H9 (cell line): ENCODE measurements around the gene FAM98C. TPM values are rescaled to one million over a fixed set of nuclear protein-coding genes. Genes with fewer than 3 reads are reported as not detected.
"Not testable (repeated sequence)": the region's sequence is repeated elsewhere in the genome, so short reads cannot be mapped to it uniquely, and the experiment has no call there.

Source experiments
- DNase-seq: peaks from one replicate; pipeline ENCODE4 v3.0.0-alpha.2; 2017
- H2AFZ ChIP-seq: one replicate; pipeline ENCODE4 v1.6.1; 2013; ENCODE audit warnings: mild to moderate bottlenecking, low read length, control low read depth, moderate library complexity
- H2AK5ac ChIP-seq: 2 replicates; pipeline ENCODE4 v1.6.1; 2013; ENCODE audit warnings: low read length, control low read depth, mixed read lengths; ENCODE audit not compliant: insufficient read length
- H2BK120ac ChIP-seq: one replicate; pipeline ENCODE4 v1.6.1; 2013; ENCODE audit warnings: low read depth, mild to moderate bottlenecking, low read length, control low read depth, inconsistent platforms; ENCODE audit not compliant: poor library complexity, severe bottlenecking
- H2BK12ac ChIP-seq: 2 replicates; pipeline ENCODE4 v1.6.1; 2013; ENCODE audit warnings: low read length, control low read depth, mixed read lengths, low read depth; ENCODE audit not compliant: insufficient read length
- H2BK15ac ChIP-seq: 2 replicates; pipeline ENCODE4 v1.6.1; 2013; ENCODE audit warnings: low read depth, low read length, control low read depth
- H2BK20ac ChIP-seq: one replicate; pipeline ENCODE4 v1.6.1; 2013; ENCODE audit warnings: low read depth, mild to moderate bottlenecking, low read length, control low read depth, inconsistent platforms; ENCODE audit not compliant: poor library complexity, severe bottlenecking
- H2BK5ac ChIP-seq: 2 replicates; pipeline ENCODE4 v1.6.1; 2013; ENCODE audit warnings: low read length, control low read depth, mixed read lengths; ENCODE audit not compliant: insufficient read length
- H3K14ac ChIP-seq: 2 replicates; pipeline ENCODE4 v1.6.1; 2013; ENCODE audit warnings: low read length, control low read depth; ENCODE audit not compliant: insufficient read depth
- H3K18ac ChIP-seq: 2 replicates; pipeline ENCODE4 v1.6.1; 2013; ENCODE audit warnings: low read depth, mild to moderate bottlenecking, mixed read lengths, low read length, control low read depth; ENCODE audit not compliant: insufficient read length
- H3K23ac ChIP-seq: 2 replicates; pipeline ENCODE4 v1.6.1; 2013; ENCODE audit warnings: low read length, control low read depth, mixed read lengths, low read depth; ENCODE audit not compliant: insufficient read length
- H3K23me2 ChIP-seq: 2 replicates; pipeline ENCODE4 v1.6.1; 2013; ENCODE audit warnings: low read depth, mild to moderate bottlenecking, mixed read lengths, low read length, control low read depth; ENCODE audit not compliant: insufficient read length, poor library complexity, severe bottlenecking
- H3K27ac ChIP-seq: 2 replicates; pipeline ENCODE4 v1.5.1; 2013; ENCODE audit warnings: low read length, control low read depth, mixed read lengths, low read depth; ENCODE audit not compliant: insufficient read length
- H3K27me3 ChIP-seq: 2 replicates; pipeline ENCODE4 v1.6.1; 2013; ENCODE audit warnings: low read length, control low read depth, inconsistent platforms; ENCODE audit not compliant: insufficient read depth
- H3K4ac ChIP-seq: 2 replicates; pipeline ENCODE4 v1.6.1; 2013; ENCODE audit warnings: low read depth, mild to moderate bottlenecking, control low read depth, inconsistent platforms, low read length, moderate library complexity
- H3K4me1 ChIP-seq: 2 replicates; pipeline ENCODE4 v1.6.1; 2013; ENCODE audit warnings: low read length, control low read depth, inconsistent platforms; ENCODE audit not compliant: insufficient read depth
- H3K4me2 ChIP-seq: 2 replicates; pipeline ENCODE4 v1.6.1; 2013; ENCODE audit warnings: low read length, control low read depth, mixed read lengths; ENCODE audit not compliant: insufficient read length, insufficient read depth
- H3K56ac ChIP-seq: 2 replicates; pipeline ENCODE4 v1.6.1; 2013; ENCODE audit warnings: low read depth, mild to moderate bottlenecking, mixed read lengths, low read length, control low read depth; ENCODE audit not compliant: insufficient read length
- H3K79me1 ChIP-seq: 2 replicates; pipeline ENCODE4 v1.6.1; 2013; ENCODE audit warnings: low read depth, mild to moderate bottlenecking, moderate library complexity, low read length, control low read depth, inconsistent platforms; ENCODE audit not compliant: insufficient read depth, poor library complexity, severe bottlenecking
- H3K79me2 ChIP-seq: 2 replicates; pipeline ENCODE4 v1.6.1; 2013; ENCODE audit warnings: low read length, control low read depth, inconsistent platforms; ENCODE audit not compliant: insufficient read depth
- H3K9ac ChIP-seq: 2 replicates; pipeline ENCODE4 v1.6.1; 2013; ENCODE audit warnings: low read length, control low read depth, mixed read lengths; ENCODE audit not compliant: insufficient read length; ENCODE audit errors: extremely low read depth
- H3K9me3 ChIP-seq: one replicate; pipeline ENCODE4 v1.6.1; 2013; ENCODE audit warnings: low read depth, low read length, inconsistent platforms; ENCODE audit not compliant: control insufficient read depth
- H3T11ph ChIP-seq: one replicate; pipeline ENCODE4 v1.6.1; 2013; ENCODE audit warnings: mild to moderate bottlenecking, low read length, control low read depth, inconsistent platforms
- H4K20me1 ChIP-seq: one replicate; pipeline ENCODE4 v1.6.1; 2013; ENCODE audit not compliant: control insufficient read depth, insufficient read length, insufficient read depth
- H4K5ac ChIP-seq: 2 replicates; pipeline ENCODE4 v1.6.1; 2013; ENCODE audit warnings: low read depth, mild to moderate bottlenecking, mixed read lengths, low read length, control low read depth; ENCODE audit not compliant: insufficient read length
- H4K8ac ChIP-seq: replicated peaks from 2 replicates; pipeline ENCODE4 v1.6.1; 2013; ENCODE audit warnings: low read length, control low read depth, mixed read lengths, low read depth; ENCODE audit not compliant: insufficient read length
- H4K91ac ChIP-seq: 2 replicates; pipeline ENCODE4 v1.6.1; 2013; ENCODE audit warnings: low read depth, mild to moderate bottlenecking, moderate library complexity, mixed read lengths, low read length, control low read depth; ENCODE audit not compliant: insufficient read length
- H3K27ac Mint-ChIP-seq, 3 experiments: 2 replicates in 2 of 3; 3 replicates in 1 of 3; pipeline ENCODE4 v1.8.0; 2020 to 2021; ENCODE audit warnings: mixed read lengths in 3 of 3, mild to moderate bottlenecking in 1 of 3, moderate library complexity in 1 of 3
- H3K27me3 Mint-ChIP-seq: 2 replicates; pipeline ENCODE4 v1.8.0; 2021; ENCODE audit warnings: low read depth, mild to moderate bottlenecking, moderate library complexity, mixed read lengths
- H3K36me3 Mint-ChIP-seq, 3 experiments: 2 replicates in 2 of 3; 3 replicates in 1 of 3; pipeline ENCODE4 v1.8.0; 2020 to 2021; ENCODE audit warnings: low read depth in 3 of 3, mixed read lengths in 3 of 3; ENCODE audit not compliant: insufficient read depth in 1 of 3
- H3K4me1 Mint-ChIP-seq, 2 experiments: 2 replicates each; pipeline ENCODE4 v1.8.0; 2020; ENCODE audit warnings: mixed read lengths in 2 of 2
- H3K4me3 Mint-ChIP-seq, 2 experiments: 2 replicates in 1 of 2; 3 replicates in 1 of 2; pipeline ENCODE4 v1.8.0; 2020 to 2021; ENCODE audit warnings: mild to moderate bottlenecking in 2 of 2, mixed read lengths in 2 of 2, moderate library complexity in 1 of 2
- H3K9me3 Mint-ChIP-seq, 2 experiments: 2 replicates in 1 of 2; 3 replicates in 1 of 2; pipeline ENCODE4 v1.8.0; 2020; ENCODE audit warnings: mild to moderate bottlenecking in 2 of 2, mixed read lengths in 2 of 2, moderate library complexity in 1 of 2
- CTCF ChIP-seq: fragments of 200-600 bp; sonication (generic); conservative IDR thresholded peaks from 3 replicates; pipeline ENCODE4 v1.8.0; 2021; ENCODE audit warnings: antibody characterized with exemption, mild to moderate bottlenecking
- WGBS: extraction: QIAGEN DNeasy Blood & Tissue Kit; methylation state at CpG from one replicate; pipeline ENCODE4 v1.1.7; 2013; ENCODE audit warnings: missing lambda C conversion rate, low lambda C conversion rate, mixed read lengths; ENCODE audit not compliant: insufficient read length; ENCODE audit errors: extremely low coverage; 5-methylcytosine and 5-hydroxymethylcytosine counted together
- total RNA-seq: library from RNA; stranded (reverse); gene quantifications from 2 replicates; pipeline ENCODE4 v1.2.1, GENCODE V29; 2021

Gene FAM98C
- total RNA-seq, 1 experiment from 2014 or later, result 16.4 TPM

GRCh38 chr19:38362076-38362945 is 40.6 kb upstream of the FAM98C start:
- no peak overlapping the region for H2BK5ac ChIP-seq
- H3K56ac ChIP-seq, result no peak overlapping the region
- no peak overlapping the region for H2BK15ac ChIP-seq
- H4K91ac ChIP-seq, result no peak overlapping the region
- no peak overlapping the region for H2AFZ ChIP-seq
- no peak overlapping the region for H2BK12ac ChIP-seq
- Mint-ChIP-seq H3K27me3 (peaks cover 66% of the 10 kb centered on the region), H3K4me1 (peaks cover 10 to 16% of the 10 kb centered on the region in 2 experiments), H3K36me3 (peaks cover 0 to 4% (median 0%) of the 10 kb centered on the region in 3 experiments; a peak in 3 of 7 replicates), H3K4me3 (peak overlapping the region; percentile 83 to 92), H3K9me3 (peaks cover 4 to 8% of the 10 kb centered on the region in 2 experiments; a peak in 2 of 5 replicates), H3K27ac (peak overlapping the region; percentile 87 to 97 (median 96); a peak in 5 of 7 replicates)
- H3K18ac ChIP-seq, result peak overlapping the region; percentile 55
- peaks cover 6% of the 10 kb centered on the region for H3K23me2 ChIP-seq
- TF ChIP-seq CTCF, result no peak
- H4K20me1 ChIP-seq, result no peaks in the 10 kb centered on the region
- H3K23ac ChIP-seq, result no peak overlapping the region
- no peaks in the 10 kb centered on the region for H3K79me1 ChIP-seq
- H2AK5ac ChIP-seq, result no peak overlapping the region
- H3K27me3 ChIP-seq, result peaks cover 14% of the 10 kb centered on the region; the same call in 1 of the 2 replicates
- no peak overlapping the region for H2BK20ac ChIP-seq
- H3K27ac ChIP-seq, result no peak overlapping the region
- no peak overlapping the region for H3T11ph ChIP-seq
- no peak overlapping the region for H4K8ac ChIP-seq
- H3K9ac ChIP-seq, result no peak overlapping the region
- no peak overlapping the region for H3K4ac ChIP-seq
- no peak overlapping the region for H2BK120ac ChIP-seq
- DNase-seq, result peak; percentile 96
- H3K4me2 ChIP-seq, result peak overlapping the region; percentile 69
- H4K5ac ChIP-seq, result no peak overlapping the region
- H3K9me3 ChIP-seq, result no peaks in the 10 kb centered on the region
- H3K14ac ChIP-seq, result peak overlapping the region; percentile 10; the same call in 1 of the 2 replicates
- H3K4me1 ChIP-seq, result no peaks in the 10 kb centered on the region
- no CpG with 5 or more reads among the region's 68 CpGs for WGBS
- H3K79me2 ChIP-seq, result no peaks in the 10 kb centered on the region

- not testable (repeated sequence) for H3K9me3 ChIP-seq, H3K4me1 ChIP-seq, H3K14ac ChIP-seq, H3K23me2 ChIP-seq, H4K91ac ChIP-seq, H3K79me2 ChIP-seq, H2AK5ac ChIP-seq, H3K27ac Mint-ChIP-seq, H2BK12ac ChIP-seq, H3K23ac ChIP-seq, DNase-seq, H2BK20ac ChIP-seq, H4K8ac ChIP-seq, H3K27ac ChIP-seq, H2AFZ ChIP-seq, H3K9ac ChIP-seq, H3K56ac ChIP-seq, H2BK120ac ChIP-seq, H2BK15ac ChIP-seq, H4K20me1 ChIP-seq, H2BK5ac ChIP-seq, H3K9me3 Mint-ChIP-seq, H3K18ac ChIP-seq, H4K5ac ChIP-seq, H3K4ac ChIP-seq, H3T11ph ChIP-seq, H3K79me1 ChIP-seq, H3K36me3 Mint-ChIP-seq
- H3K27me3 ChIP-seq, result peaks cover 14% of the 10 kb centered on the region; the same call in 1 of the 2 replicates
- H3K27me3 Mint-ChIP-seq, result peaks cover 65% of the 10 kb centered on the region
- peak overlapping the region; percentile 69 for H3K4me2 ChIP-seq
- H3K4me3 Mint-ChIP-seq, result peak overlapping the region; percentile 67 to 83; a peak in 4 of 5 replicates
- WGBS, result no CpG with 5 or more reads among the region's 16 CpGs
- H3K4me1 Mint-ChIP-seq, result peaks cover 13 to 19% of the 10 kb centered on the region in 2 experiments
Observed at GRCh38 chr19:38362946-38363688, 39.8 kb upstream of the FAM98C start.
